ENCODE results near the gene LRRC71.

DNA sequence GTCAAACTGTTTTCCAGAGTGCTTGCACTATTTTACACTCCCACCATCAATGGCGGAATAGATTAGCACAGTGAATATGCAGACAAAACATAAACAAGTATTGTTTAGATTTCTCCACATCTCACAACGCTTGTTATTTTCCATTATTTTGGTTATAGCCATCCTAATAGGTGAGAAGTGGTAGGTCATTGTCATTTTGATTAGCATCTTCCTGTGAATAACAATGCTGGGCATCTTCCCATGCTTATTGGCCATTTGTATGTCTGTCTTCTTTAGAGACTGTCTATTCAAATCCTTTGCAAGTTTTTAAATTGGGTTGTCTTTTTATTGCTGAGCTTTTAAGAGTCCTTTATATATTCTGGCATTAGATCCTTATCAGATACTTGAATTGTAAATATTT lies 54.7 kb downstream of the LRRC71 start:
- TF ChIP-seq, protein P1, sequence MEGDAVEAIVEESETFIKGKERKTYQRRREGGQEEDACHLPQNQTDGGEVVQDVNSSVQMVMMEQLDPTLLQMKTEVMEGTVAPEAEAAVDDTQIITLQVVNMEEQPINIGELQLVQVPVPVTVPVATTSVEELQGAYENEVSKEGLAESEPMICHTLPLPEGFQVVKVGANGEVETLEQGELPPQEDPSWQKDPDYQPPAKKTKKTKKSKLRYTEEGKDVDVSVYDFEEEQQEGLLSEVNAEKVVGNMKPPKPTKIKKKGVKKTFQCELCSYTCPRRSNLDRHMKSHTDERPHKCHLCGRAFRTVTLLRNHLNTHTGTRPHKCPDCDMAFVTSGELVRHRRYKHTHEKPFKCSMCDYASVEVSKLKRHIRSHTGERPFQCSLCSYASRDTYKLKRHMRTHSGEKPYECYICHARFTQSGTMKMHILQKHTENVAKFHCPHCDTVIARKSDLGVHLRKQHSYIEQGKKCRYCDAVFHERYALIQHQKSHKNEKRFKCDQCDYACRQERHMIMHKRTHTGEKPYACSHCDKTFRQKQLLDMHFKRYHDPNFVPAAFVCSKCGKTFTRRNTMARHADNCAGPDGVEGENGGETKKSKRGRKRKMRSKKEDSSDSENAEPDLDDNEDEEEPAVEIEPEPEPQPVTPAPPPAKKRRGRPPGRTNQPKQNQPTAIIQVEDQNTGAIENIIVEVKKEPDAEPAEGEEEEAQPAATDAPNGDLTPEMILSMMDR (IDR thresholded peaks at IDR 0.05) = no peak
- TF ChIP-seq EZH2phosphoT487 (IDR thresholded peaks at IDR 0.05) = no peak
